ENCODE measurements around the gene NR6A1. TPM values are rescaled to one million over a fixed set of nuclear protein-coding genes. Genes with fewer than 3 reads are reported as not detected.

The NR6A1 gene
- total RNA-seq, 2 donors from 2014 or later: 4.8 to 4.9 TPM

- Histone ChIP-seq H3K4me3 (no peak overlapping the region), H3K36me3 (no peaks in the 10 kb centered on the region), H3K4me1 (no peaks in the 10 kb centered on the region), H3K9ac (ENCODE audit: low read depth in 2 of 2, low read length in 2 of 2) (no peak overlapping the region), H3K9me3 (no peaks in the 10 kb centered on the region), H3K27me3 (no peaks in the 10 kb centered on the region), H3K27ac (no peak overlapping the region)
- intact Hi-C loops (cut with DNase I): loop anchor here (5.0 kb wide), 1 partner anchor 53 kb away; no protein-coding TSS in a partner anchor
- no peak for TF ChIP-seq CTCF (IDR thresholded peaks at IDR 0.05)
- DNase-seq: no peak
These were observed 5.7 kb downstream of the NR6A1 start for GRCh38 chr9:124765439-124765835.

DNA sequence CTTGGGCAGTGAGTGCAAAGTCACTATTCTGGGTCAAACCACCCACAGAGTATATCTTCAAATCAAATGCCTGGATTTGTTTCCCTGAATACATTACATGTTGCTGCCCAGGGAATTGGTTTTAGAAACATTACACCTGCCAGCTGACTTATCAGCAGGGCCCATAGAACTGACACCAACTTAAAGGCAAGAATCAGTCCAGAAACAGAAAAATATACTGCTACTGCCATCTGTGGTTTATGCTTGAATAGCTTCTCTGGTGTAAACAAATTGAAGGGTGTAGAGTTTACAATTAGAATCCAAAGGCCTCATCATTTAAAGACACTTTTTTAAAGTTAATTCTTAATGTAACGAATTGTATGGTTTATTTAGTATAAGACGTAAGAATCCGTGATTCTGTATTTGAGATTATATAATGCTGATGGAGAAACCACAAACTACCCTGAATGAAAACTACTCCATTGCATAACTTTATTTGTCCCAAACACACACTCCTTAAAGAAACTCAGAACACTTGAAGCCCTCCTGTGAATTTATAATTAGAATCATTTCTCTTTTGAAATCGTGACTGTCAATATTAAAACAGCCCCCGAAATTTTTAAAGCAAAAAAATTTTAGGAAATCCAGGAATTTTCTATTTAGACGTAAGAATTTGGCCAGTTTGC lies 6.2 kb downstream of the NR6A1 start:
- no peak overlapping the region for H3K4me3 ChIP-seq
- H3K9me3 ChIP-seq: no peaks in the 10 kb centered on the region
- intact Hi-C loops (cut with DNase I): loop anchor here (5.0 kb wide), 1 partner anchor 53 kb away; no protein-coding TSS in a partner anchor
- H3K27me3 ChIP-seq: no peaks in the 10 kb centered on the region
- H3K9ac ChIP-seq (ENCODE audit: low read depth in 2 of 2, low read length in 2 of 2): no peak overlapping the region
- H3K36me3 ChIP-seq: no peaks in the 10 kb centered on the region
- no peak for DNase-seq
- no peaks in the 10 kb centered on the region for H3K4me1 ChIP-seq
- no peak for TF ChIP-seq CTCF (IDR thresholded peaks at IDR 0.05)
- H3K27ac ChIP-seq: no peak overlapping the region

GRCh38 chr9:124762633-124763032 lies 8.5 kb downstream of the NR6A1 start:
- Histone ChIP-seq H3K36me3 (no peaks in the 10 kb centered on the region), H3K27me3 (no peaks in the 10 kb centered on the region), H3K4me1 (no peaks in the 10 kb centered on the region), H3K4me3 (no peak overlapping the region), H3K27ac (no peak overlapping the region), H3K9me3 (no peaks in the 10 kb centered on the region), H3K9ac (ENCODE audit: low read depth in 2 of 2, low read length in 2 of 2) (no peak overlapping the region)
- intact Hi-C loops (cut with DNase I): no loop called here
- TF ChIP-seq CTCF (IDR thresholded peaks at IDR 0.05): no peak
- DNase-seq: no peak

DNA sequence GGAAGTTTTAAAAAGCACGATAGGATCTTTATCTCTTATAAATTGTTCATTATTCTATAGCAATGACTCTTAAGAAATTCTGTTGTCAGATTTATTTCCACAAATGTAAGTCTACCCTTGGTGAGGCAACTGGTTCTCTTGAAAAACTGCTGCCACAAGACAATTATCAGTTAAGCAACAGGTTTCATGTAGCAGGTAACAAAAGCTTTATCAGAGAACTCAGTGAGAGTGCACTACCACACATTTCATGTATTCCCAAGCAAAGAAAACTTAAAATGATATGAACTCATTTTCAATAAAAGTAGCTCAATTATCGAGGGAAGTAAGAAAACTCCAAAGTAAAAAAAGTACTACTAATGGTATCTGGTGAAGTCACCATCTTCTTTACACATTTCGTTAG lies 9.4 kb downstream of the NR6A1 start:
- H3K9me3 ChIP-seq: no peaks in the 10 kb centered on the region
- no peaks in the 10 kb centered on the region for H3K4me1 ChIP-seq
- no peaks in the 10 kb centered on the region for H3K27me3 ChIP-seq
- TF ChIP-seq CTCF (IDR thresholded peaks at IDR 0.05): no peak
- no peak overlapping the region for H3K27ac ChIP-seq
- no peaks in the 10 kb centered on the region for H3K36me3 ChIP-seq
- DNase-seq: no peak
- intact Hi-C loops (cut with DNase I): no loop called here
- no peak overlapping the region for H3K9ac ChIP-seq (ENCODE audit: low read depth in 2 of 2, low read length in 2 of 2)
- no peak overlapping the region for H3K4me3 ChIP-seq

- Histone ChIP-seq H3K9ac (ENCODE audit: low read depth in 2 of 2, low read length in 2 of 2) (no peak overlapping the region), H3K4me1 (no peaks in the 10 kb centered on the region), H3K27ac (no peak overlapping the region), H3K36me3 (no peaks in the 10 kb centered on the region), H3K27me3 (no peaks in the 10 kb centered on the region), H3K4me3 (no peak overlapping the region), H3K9me3 (no peaks in the 10 kb centered on the region)
- no peak for TF ChIP-seq CTCF (IDR thresholded peaks at IDR 0.05)
- intact Hi-C loops (cut with DNase I): no loop called here
- DNase-seq: no peak
These were observed 9.9 kb downstream of the NR6A1 start for GRCh38 chr9:124761196-124761595.

Data from colonic mucosa (tissue), 4 donors.